GM21423 (cell line): ENCODE measurements around the gene TNIP1.

Source experiments
- ATAC-seq: cut with Tn5 transposase; IDR thresholded peaks from one replicate; pipeline ENCODE4 v1.9.1; 2021; ENCODE audit warnings: mild to moderate bottlenecking, moderate library complexity; ENCODE audit not compliant: unreplicated experiment

The TNIP1 gene

GRCh38 chr5:151106509-151106908 lies 25.7 kb upstream of the TNIP1 start:
- no peak for ATAC-seq

- no peak for ATAC-seq
These were observed 25.2 kb upstream of the TNIP1 start for GRCh38 chr5:151106043-151106442.

- ATAC-seq = no peak
These were observed 24.7 kb upstream of the TNIP1 start for GRCh38 chr5:151105561-151105960.

GRCh38 chr5:151104795-151105194 lies 24.0 kb upstream of the TNIP1 start:
- no peak for ATAC-seq

GRCh38 chr5:151101746-151102145 lies 20.9 kb upstream of the TNIP1 start:
- ATAC-seq = no peak

GRCh38 chr5:151101151-151101550 lies 20.3 kb upstream of the TNIP1 start:
- no peak for ATAC-seq

GRCh38 chr5:151100681-151101080 lies 19.8 kb upstream of the TNIP1 start:
- no peak for ATAC-seq

GRCh38 chr5:151098768-151099121 lies 17.9 kb upstream of the TNIP1 start:
- no peak for ATAC-seq

GRCh38 chr5:151097820-151098767 lies 17.3 kb upstream of the TNIP1 start:
- peak; percentile 44 for ATAC-seq

GRCh38 chr5:151097061-151097460 lies 16.2 kb upstream of the TNIP1 start:
- ATAC-seq = no peak

GRCh38 chr5:151096001-151096373 lies 15.2 kb upstream of the TNIP1 start:
- ATAC-seq = no peak

GRCh38 chr5:151095341-151096000 lies 14.6 kb upstream of the TNIP1 start:
- no peak for ATAC-seq

- no peak for ATAC-seq
These were observed 14.0 kb upstream of the TNIP1 start for GRCh38 chr5:151094852-151095245.

GRCh38 chr5:151094030-151094851 lies 13.4 kb upstream of the TNIP1 start:
- ATAC-seq = peak; percentile 62

- ATAC-seq = peak; percentile 5
These were observed 12.6 kb upstream of the TNIP1 start for GRCh38 chr5:151093476-151093889.

GRCh38 chr5:151092762-151093161 lies 11.9 kb upstream of the TNIP1 start:
- no peak for ATAC-seq

- no peak for ATAC-seq
These were observed 8.9 kb upstream of the TNIP1 start for GRCh38 chr5:151089726-151090125.

- ATAC-seq = no peak
These were observed 8.2 kb upstream of the TNIP1 start for GRCh38 chr5:151088986-151089385.

GRCh38 chr5:151087486-151087885 lies 6.7 kb upstream of the TNIP1 start:
- ATAC-seq = no peak

GRCh38 chr5:151086905-151087360 lies 6.1 kb upstream of the TNIP1 start:
- peak; percentile 76 for ATAC-seq

- ATAC-seq = no peak
These were observed 5.5 kb upstream of the TNIP1 start for GRCh38 chr5:151086192-151086869.
